Epithelial cell of proximal tubule (primary cell): Measurements from ENCODE around the gene DEPDC4. TPM values are rescaled to one million over a fixed set of nuclear protein-coding genes. Genes with fewer than 3 reads are reported as not detected.
"Not testable (repeated sequence)": the region's sequence is repeated elsewhere in the genome, so short reads cannot be mapped to it uniquely, and the experiment has no call there.

Experiments used
- DNase-seq: peaks from one replicate; pipeline ENCODE4 v3.0.0-alpha.2; 2011; ENCODE audit warnings: low read depth
- H3K4me3 ChIP-seq: 2 replicates; pipeline ENCODE4 v1.5.1; 2011; ENCODE audit warnings: low read depth, mild to moderate bottlenecking, low read length
- total RNA-seq: library from RNA; depleted of rRNA; stranded (reverse); fragments of >200 nt; gene quantifications from 2 replicates; pipeline ENCODE4 v1.2.3, GENCODE V29; 2015
- TF ChIP-seq, protein P1 (sequence below): conservative IDR thresholded peaks from 2 replicates; pipeline ENCODE4 v1.5.1; 2012; ENCODE audit warnings: low read depth, mild to moderate bottlenecking, low read length

DEPDC4 gene
- total RNA-seq, 1 donor from 2014 or later = 3.4 TPM

DNA sequence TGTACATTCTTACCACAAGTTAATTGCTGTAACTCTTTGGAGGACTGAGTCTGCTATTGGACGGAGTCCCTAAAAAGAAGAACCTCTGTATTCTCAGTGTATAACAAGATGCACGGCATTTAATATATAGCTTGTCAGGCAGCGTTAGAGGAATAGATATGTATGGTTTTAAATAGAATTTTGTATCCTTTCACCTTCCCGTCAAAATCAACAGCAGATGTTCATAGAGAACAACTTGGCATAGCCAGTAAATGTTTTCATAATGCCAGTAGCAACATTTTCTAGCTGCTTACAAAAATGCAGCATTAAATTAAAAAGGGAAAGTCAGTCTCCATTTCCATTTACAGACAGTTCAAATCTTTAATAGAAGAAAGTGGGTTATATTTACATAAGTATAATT is 6.9 kb upstream of the DEPDC4 start:
- DNase-seq = no peak
- TF ChIP-seq, protein P1, sequence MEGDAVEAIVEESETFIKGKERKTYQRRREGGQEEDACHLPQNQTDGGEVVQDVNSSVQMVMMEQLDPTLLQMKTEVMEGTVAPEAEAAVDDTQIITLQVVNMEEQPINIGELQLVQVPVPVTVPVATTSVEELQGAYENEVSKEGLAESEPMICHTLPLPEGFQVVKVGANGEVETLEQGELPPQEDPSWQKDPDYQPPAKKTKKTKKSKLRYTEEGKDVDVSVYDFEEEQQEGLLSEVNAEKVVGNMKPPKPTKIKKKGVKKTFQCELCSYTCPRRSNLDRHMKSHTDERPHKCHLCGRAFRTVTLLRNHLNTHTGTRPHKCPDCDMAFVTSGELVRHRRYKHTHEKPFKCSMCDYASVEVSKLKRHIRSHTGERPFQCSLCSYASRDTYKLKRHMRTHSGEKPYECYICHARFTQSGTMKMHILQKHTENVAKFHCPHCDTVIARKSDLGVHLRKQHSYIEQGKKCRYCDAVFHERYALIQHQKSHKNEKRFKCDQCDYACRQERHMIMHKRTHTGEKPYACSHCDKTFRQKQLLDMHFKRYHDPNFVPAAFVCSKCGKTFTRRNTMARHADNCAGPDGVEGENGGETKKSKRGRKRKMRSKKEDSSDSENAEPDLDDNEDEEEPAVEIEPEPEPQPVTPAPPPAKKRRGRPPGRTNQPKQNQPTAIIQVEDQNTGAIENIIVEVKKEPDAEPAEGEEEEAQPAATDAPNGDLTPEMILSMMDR = no peak
- H3K4me3 ChIP-seq = no peak overlapping the region

DNA sequence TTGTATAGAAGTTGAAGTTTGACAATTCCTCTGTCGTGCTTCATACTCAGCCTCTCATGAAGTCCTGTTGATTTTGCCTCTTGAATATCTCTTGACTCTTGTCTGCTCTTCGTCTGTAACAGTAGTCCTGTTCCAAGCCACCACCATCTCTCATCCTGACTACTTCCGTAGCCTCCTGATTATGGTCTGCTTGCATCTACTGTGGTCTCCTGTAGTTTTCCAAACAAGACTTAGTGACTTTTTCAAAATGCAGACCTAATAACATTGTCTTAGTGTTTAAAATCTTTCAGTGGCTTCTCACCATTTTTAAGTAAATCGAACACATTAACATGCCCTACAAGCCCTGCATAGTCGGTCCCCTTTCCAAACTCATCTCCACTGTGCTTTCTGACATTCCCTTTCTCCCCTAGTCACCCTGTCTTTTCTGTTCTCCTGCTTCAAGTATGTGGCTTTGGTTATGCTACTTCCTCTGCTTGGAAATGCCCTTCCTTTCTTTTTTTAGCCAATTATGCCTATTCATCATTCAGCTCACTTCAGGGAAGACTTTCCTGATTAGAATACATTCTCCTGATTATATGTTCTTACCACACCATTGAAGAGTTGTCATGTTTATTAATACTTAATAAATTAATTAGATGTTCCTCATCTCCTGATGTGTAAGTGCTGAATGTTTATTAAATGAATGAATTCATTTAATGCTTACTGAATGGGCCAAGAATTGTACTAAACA is 2.1 kb upstream of the DEPDC4 start:
- no peak for DNase-seq

DNA sequence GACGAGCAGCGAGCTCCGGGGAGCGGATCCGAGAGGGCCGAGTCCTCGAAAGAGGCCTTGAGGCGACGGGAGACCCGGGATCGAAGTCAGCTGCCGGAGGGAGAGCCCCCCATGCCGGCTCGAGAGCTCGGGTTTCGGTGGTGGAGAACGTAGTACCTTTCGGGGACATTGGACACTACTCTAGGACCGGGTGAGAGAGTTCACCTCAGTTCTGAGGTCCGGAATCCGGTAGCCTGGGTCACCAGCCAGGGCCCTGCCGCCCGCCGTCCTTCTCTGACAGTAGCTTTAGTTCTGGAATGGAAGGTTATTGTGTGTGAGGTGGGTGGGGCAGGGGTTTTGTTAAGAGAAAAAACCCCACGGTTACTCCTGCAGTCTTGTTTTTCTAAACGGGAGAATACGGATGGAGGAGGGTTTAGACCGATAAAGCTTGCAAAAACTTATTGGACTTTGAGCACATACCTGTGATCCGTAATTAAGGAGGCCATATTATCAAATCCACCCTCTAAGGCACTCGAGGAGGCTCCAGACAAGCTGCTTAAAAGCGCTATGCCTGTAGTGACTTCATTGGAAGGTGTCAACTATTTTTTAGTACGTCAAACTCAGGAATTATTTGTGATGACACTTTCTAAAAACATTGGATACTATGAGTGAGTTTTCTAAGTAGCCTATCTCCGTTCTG is 863 bp upstream of the DEPDC4 start:
- H3K4me3 ChIP-seq = peak overlapping the region; percentile 88
- no peak for DNase-seq
- TF ChIP-seq, protein P1 = no peak

More for the DNA sequence above, 2.1 kb upstream of the DEPDC4 start:
- H3K4me3 ChIP-seq = peak overlapping the region; percentile 88
- TF ChIP-seq, protein P1 = no peak

DNA sequence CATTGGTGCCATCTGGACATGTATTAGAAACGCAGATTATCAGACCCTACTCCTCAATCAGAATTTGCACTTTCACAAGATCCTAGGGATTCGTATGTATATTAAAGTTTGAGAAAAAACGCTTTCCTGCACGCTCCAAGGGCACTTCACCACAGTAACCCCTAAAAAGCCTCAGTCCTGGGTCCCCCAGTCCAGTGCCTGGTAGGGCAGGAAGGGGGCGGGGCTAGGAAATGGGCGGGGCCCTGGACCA is 369 bp downstream of the DEPDC4 start:
- peak overlapping the region; percentile 88 for H3K4me3 ChIP-seq
- TF ChIP-seq, protein P1 = no peak
- no peak for DNase-seq

DNA sequence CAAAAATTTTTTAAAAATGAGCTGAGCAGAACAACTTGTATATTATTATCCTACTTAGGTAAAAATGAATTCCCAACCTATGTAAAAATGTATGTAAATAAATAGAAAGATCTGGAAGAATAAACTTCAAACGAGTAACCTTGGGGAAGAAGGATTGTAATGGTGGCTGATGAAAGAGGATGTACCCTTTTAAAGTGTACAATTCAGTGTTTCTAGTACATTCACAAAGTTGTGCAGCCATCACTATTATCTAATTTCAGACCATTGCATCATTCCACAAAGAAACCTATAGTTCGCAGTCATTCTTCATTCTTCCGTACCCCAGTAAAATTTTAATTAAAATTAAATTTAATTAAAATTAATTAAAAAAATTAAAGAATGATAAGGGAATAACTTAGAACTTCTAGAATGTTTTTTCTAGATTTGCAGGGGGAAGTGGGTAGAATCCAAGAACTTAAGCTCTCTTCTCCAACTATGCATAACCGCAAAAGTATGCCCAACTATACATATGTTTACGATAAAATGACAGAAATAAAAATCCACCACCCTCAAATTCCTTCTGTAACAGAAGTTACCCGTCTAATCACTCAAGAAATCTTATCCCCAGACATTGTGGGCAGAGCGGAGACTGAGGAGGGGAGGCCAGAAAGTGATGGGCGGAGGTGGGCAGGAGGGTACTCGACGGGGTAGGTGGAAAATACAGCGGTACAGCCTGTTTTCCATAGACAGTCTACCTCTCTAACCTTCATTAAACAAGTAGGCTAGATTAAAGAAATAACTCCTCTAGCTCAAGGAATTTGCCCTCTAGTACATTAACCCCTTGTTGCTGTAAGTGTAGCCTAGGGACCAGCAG is 921 bp downstream of the DEPDC4 start:
- peak overlapping the region; percentile 88 for H3K4me3 ChIP-seq
- DNase-seq = no peak
- TF ChIP-seq, protein P1 = no peak

DNA sequence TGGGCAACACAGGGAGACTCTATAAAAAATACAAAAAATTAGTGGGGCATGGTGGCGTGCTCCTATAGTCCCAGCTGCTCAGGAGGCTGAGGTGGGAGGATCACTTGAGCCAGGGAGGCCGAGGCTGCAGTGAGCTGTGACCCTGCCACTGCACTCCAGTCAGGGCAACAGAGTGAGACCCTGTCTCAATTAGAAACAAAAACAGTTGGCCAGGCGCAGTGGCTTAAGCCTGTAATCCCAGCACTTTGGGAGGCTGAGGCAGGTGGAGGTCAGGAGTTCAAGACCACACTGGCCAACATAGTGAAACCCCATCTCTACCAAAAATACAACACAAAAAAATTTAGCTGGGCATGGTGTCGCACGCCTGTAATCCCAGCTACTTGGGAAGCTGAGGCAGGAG is 1.8 kb downstream of the DEPDC4 start:
- DNase-seq, H3K4me3 ChIP-seq: not testable (repeated sequence)

DNA sequence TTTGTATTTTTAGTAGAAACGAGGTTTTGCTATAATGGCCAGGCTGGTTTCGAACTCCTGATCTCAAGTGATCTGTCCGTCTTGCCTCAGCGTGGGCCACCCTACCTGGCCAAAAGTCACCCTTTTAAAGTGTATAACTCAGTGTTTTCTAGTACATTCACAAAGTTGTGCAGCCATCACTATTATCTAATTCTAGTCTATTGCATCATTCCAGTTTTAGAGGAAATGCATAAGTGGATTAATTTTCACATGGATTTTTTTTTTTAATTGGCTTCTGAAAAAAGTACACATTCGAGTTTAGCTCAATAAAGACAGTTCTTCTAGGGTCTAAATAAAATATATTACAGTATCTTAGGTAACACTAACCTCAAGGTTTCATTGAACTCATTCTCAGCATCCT is 3.7 kb downstream of the DEPDC4 start:
- TF ChIP-seq, protein P1 = no peak
- H3K4me3 ChIP-seq = no peak overlapping the region
- no peak for DNase-seq
